CD4-positive, alpha-beta T cell treated with Interferon gamma for 1 hour (primary cell): ENCODE results near the gene PIP4K2B.

ENCODE experiments used
- DNase-seq: peaks from one replicate; pipeline ENCODE4 v3.0.0-alpha.2; 2020

Gene PIP4K2B

GRCh38 chr17:38777641-38778250 is 21.6 kb downstream of the PIP4K2B start:
- DNase-seq: no peak

- no peak for DNase-seq
Observed at GRCh38 chr17:38773258-38773657, 26.1 kb downstream of the PIP4K2B start.

GRCh38 chr17:38768417-38768816 is 30.9 kb downstream of the PIP4K2B start:
- no peak for DNase-seq

GRCh38 chr17:38766341-38766740 is 33.0 kb downstream of the PIP4K2B start:
- DNase-seq: no peak

- DNase-seq: no peak
Observed at GRCh38 chr17:38762231-38762630, 37.1 kb downstream of the PIP4K2B start.

GRCh38 chr17:38761612-38762011 is 37.7 kb downstream of the PIP4K2B start:
- peak; percentile 14 for DNase-seq

- no peak for DNase-seq
Observed at GRCh38 chr17:38753071-38753506, 46.3 kb downstream of the PIP4K2B start.

GRCh38 chr17:38752308-38753070 is 46.9 kb downstream of the PIP4K2B start, which contains the start of gene PSMB3:
Gene PSMB3 (plus strand): TSS chr17:38752741. CDS start chr17:38752827, 86 bp downstream.
- peak; percentile 99 for DNase-seq

GRCh38 chr17:38751808-38752307 is 47.5 kb downstream of the PIP4K2B start:
- peak; percentile 81 for DNase-seq

GRCh38 chr17:38751144-38751807 is 48.1 kb downstream of the PIP4K2B start:
- no peak for DNase-seq

GRCh38 chr17:38750312-38751121 is 48.8 kb downstream of the PIP4K2B start:
- DNase-seq: no peak

- no peak for DNase-seq
Observed at GRCh38 chr17:38750044-38750311, 49.4 kb downstream of the PIP4K2B start.

- DNase-seq: no peak
Observed at GRCh38 chr17:38749223-38750043, 49.9 kb downstream of the PIP4K2B start.

GRCh38 chr17:38748892-38749222 is 50.5 kb downstream of the PIP4K2B start:
- no peak for DNase-seq

- no peak for DNase-seq
Observed at GRCh38 chr17:38748149-38748891, 51.0 kb downstream of the PIP4K2B start, which contains the start of gene PCGF2. Gene PCGF2 (minus strand): TSS chr17:38748336. CDS start chr17:38740402, 7,934 bp downstream.

GRCh38 chr17:38747463-38748148 is 51.8 kb downstream of the PIP4K2B start:
- DNase-seq: no peak

GRCh38 chr17:38746849-38747462 is 52.4 kb downstream of the PIP4K2B start:
- DNase-seq: no peak

- no peak for DNase-seq
Observed at GRCh38 chr17:38746004-38746848, 53.1 kb downstream of the PIP4K2B start.

- no peak for DNase-seq
Observed at GRCh38 chr17:38745545-38745944, 53.8 kb downstream of the PIP4K2B start.
